Activated naive CD8-positive, alpha-beta T cell treated with anti-CD3 and anti-CD28 coated beads, Interleukin-2, amount 50 U/mL, for 16 hours (primary cell): ENCODE measurements around the gene OSGEP.
A peak's percentile ranks its signal among the peaks of the same experiment; 100 is the strongest.
"Not testable (repeated sequence)": the region's sequence is repeated elsewhere in the genome, so short reads cannot be mapped to it uniquely, and the experiment has no call there.

Source experiments
- DNase-seq: peaks from one replicate; pipeline ENCODE4 v3.0.0-alpha.2; 2020; ENCODE audit warnings: low read depth, low spot score

OSGEP gene

GRCh38 chr14:20469890-20470602, 15.4 kb upstream of the OSGEP start:
- DNase-seq: peak; percentile 40

GRCh38 chr14:20469242-20469889, 14.8 kb upstream of the OSGEP start, which contains the start of gene PNP:
TSS of gene PNP (plus strand) at chr14:20469406. CDS start at chr14:20469525, 119 bp downstream.
- DNase-seq: peak; percentile 77

- DNase-seq: no peak
Measured at GRCh38 chr14:20468764-20469241, 14.2 kb upstream of the OSGEP start.

- peak; percentile 97 for DNase-seq
Measured at GRCh38 chr14:20461225-20462141, 6.9 kb upstream of the OSGEP start, which contains the start of gene PIP4P1. TSS of gene PIP4P1 (minus strand) at chr14:20461434. CDS start at chr14:20461325, 109 bp downstream.

GRCh38 chr14:20460458-20461224, 6.0 kb upstream of the OSGEP start:
- no peak for DNase-seq

- no peak for DNase-seq
Measured at GRCh38 chr14:20458031-20458789, 3.6 kb upstream of the OSGEP start.

- DNase-seq: no peak
Measured at GRCh38 chr14:20456971-20457370, 2.4 kb upstream of the OSGEP start.

GRCh38 chr14:20455355-20456300, 1.0 kb upstream of the OSGEP start:
- DNase-seq: peak; percentile 59

- DNase-seq: not testable (repeated sequence)
Measured at GRCh38 chr14:20452831-20453230, 1.8 kb downstream of the OSGEP start.

GRCh38 chr14:20446889-20447288, 7.7 kb downstream of the OSGEP start:
- no peak for DNase-seq

GRCh38 chr14:20443650-20444049, 11.0 kb downstream of the OSGEP start:
- DNase-seq: not testable (repeated sequence)

GRCh38 chr14:20441461-20441860, 13.2 kb downstream of the OSGEP start:
- DNase-seq: no peak

- DNase-seq: no peak
Measured at GRCh38 chr14:20440882-20441281, 13.7 kb downstream of the OSGEP start.

- no peak for DNase-seq
Measured at GRCh38 chr14:20440465-20440864, 14.1 kb downstream of the OSGEP start.

- no peak for DNase-seq
Measured at GRCh38 chr14:20438664-20439063, 15.9 kb downstream of the OSGEP start.

- DNase-seq: no peak
Measured at GRCh38 chr14:20436363-20436755, 18.3 kb downstream of the OSGEP start.

GRCh38 chr14:20435582-20436362, 18.8 kb downstream of the OSGEP start, which contains the start of gene KLHL33:
TSS of gene KLHL33 (minus strand) at chr14:20436166. CDS start at chr14:20435811, 355 bp downstream.
- DNase-seq: no peak
